ENCODE data around the gene SLFN5.
"Not testable (repeated sequence)": the region's sequence is repeated elsewhere in the genome, so short reads cannot be mapped to it uniquely, and the experiment has no call there.

Gene SLFN5

DNA sequence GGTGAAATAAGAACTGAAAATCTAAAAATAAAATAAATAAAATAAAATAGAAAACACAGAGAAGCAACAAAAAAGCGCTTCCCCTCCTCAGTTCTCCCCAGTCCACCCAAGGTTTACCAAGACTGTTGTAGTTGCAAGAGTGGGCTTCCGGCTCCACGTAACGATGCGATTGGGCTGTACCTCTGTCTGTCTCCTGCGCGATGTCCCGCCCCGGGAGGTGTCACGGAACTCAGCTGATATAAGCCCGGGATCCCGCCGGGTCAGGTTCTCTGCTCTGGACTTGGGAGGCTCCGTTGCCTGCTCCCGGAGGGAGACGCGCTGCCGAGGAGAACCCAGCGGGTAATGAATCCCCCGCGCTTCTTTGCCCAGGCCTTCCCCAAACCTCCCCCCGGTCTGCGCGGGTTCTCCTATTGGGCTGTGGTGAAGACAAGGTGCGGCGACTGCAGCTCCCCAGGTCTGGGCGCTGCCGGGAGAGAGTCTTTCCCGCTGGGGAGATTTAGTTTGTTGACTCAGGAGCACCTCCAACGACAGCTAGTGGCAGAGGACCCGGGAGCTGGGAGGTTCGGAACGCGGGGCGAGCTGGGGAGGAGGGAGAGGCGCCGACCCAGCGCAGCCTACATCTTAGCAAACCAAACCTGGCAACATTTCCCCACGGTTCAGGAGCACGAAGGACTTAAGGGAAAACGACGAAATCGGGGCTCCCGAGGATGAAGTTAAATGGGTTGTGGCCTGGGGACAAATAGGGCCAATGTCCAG lies at the start of gene SLFN5:
TSS of gene SLFN5 (plus strand) at position 268 of the 756 bp plus-strand sequence. CDS start 15,619 bp downstream, outside the sequence.
- peak; percentile 92 for DNase-seq (ENCODE audit: low read depth)

DNA sequence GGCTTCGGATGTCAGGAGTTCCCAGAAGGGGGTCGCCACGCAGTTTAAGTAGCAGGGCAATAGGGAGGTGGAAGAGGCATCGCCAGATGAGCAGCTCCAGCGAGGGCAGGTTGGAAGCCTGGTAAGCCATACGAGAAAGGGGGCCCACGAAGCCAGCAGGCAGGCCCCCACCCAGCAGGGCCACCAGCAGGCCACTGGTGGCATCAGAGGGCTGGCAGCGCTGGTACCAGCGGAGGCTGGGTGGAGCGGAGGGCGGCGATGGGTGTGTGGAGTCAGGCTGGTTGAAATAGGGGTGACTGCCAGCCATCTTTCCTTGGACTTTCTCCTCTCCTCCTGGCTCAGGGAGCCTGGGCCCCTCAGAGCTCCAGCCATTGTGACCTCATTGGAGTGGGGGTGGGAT lies 48.9 kb upstream of the SLFN5 start, which contains the start of gene SLC35G3:
TSS of gene SLC35G3 (minus strand) at position 393 of the 400 bp plus-strand sequence. CDS start at position 307, 86 bp downstream.
- not testable (repeated sequence) for DNase-seq (ENCODE audit: low read depth)

- not testable (repeated sequence) for DNase-seq (ENCODE audit: low read depth)
Measured at GRCh38 chr17:35195062-35195461, 47.8 kb upstream of the SLFN5 start.

DNA sequence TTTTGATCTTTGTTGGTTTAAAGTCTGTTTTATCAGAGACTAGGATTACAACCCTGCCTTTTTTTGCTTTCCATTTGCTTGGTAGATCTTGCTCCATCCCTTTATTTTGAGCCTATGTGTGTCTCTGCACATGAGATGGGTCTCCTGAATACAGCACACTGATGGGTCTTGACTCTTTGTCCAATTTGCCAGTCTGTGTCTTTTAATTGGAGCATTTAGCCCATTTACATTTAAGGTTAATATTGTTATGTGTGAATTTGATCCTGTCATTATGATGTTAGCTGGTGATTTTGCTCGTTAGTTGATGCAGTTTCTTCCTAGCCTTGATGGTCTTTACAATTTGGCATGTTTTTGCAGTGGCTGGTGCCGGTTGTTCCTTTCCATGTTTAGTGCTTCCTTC lies 40.3 kb upstream of the SLFN5 start:
- not testable (repeated sequence) for DNase-seq (ENCODE audit: low read depth)

DNA sequence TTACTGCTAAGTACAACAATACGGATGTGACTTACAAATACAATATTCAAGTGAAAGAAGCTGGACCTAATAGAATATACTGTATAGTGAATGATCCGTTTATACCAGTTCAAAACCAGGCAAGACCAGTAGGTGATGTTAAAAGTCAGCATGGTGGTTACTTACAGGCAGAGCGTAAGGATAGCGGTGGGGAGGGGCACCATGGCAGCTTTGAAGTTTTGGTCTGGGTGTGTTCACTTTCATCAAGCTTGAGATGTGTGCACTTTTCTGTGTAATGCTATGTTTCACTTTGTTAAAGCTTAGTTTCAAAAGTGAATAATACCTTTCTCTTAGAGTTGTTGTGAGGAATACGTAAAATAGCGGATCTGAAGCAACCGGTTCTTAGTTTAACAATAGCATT lies 32.1 kb upstream of the SLFN5 start:
- no peak for DNase-seq (ENCODE audit: low read depth)

DNA sequence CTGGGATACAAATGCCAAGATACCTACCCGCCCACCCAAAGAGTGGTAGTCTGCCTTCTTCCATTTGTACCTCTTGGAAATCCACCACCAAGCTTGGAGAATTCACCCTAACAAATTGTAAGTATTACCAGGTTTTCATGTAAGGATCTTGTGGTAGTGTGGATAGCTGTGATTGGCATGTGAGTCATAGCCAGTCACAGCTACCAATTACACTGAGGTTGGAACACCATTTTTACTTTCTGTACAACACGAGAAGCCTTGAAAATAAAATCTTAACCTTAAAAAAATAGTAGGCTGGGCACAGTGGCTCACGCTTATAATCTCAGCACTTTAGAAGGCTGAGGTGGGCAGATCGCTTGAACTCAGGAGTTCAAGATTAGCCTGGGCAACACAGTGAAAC lies 30.2 kb upstream of the SLFN5 start:
- no peak for DNase-seq (ENCODE audit: low read depth)

- DNase-seq (ENCODE audit: low read depth) = no peak
Measured at GRCh38 chr17:35213412-35213940, 29.4 kb upstream of the SLFN5 start.

DNA sequence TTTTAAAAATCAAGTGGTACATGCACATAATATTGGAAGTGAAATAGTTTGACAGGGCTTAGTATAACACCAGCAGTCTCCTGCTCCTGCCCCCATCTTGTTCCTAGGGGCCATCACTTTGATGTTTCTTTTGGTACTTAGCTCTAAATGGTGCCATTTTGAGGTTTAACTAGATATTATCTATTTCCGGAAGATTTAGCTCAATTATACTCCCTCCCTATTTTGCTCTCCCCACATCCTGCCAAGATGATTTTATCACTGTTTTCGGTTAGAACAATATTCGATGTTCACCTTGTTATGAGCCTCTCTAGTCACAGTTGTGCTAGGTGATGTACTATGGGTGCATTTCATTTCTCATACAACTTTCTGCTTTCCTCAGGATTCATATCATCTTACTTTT lies 28.7 kb upstream of the SLFN5 start:
- no peak for DNase-seq (ENCODE audit: low read depth)

- DNase-seq (ENCODE audit: low read depth) = no peak
Measured at GRCh38 chr17:35214631-35215273, 28.1 kb upstream of the SLFN5 start.

DNA sequence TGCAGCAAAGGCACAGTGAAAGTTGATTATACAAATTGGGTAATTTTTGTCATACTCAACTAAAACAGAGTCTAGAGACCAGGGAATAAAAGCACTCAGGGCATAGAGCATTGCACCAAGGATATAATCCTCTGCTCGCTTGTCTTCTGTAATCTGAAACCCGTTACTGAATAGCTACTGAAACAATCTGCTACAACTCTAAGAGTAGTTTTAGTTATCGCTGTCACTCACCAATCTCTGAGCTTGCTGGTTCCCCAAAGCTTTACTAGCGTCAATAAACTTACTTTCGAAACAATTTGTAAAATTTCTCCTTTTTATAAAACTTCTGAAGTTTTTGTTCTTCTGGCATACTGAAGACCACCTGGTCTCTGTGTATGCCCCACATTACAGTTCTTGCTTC lies 25.8 kb upstream of the SLFN5 start:
- no peak for DNase-seq (ENCODE audit: low read depth)

DNA sequence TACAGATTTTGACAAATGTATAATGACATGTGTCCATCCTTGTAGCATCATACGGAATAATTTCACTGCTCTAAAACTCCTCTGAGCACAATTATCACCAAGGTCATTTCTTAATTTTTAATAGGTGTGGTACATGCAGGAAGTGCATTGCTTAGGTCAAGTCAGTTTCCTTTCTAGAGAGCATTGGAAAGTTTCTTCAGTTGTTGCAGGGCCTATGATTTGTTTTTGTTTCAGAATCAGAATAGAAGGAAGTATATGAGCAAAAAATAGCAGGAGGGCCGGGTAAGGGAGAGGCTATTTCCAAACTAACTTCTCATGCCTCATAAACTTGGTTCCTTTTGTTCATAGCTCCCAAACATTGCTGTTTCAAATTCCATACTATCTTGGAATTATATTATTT lies 24.0 kb upstream of the SLFN5 start:
- DNase-seq (ENCODE audit: low read depth) = no peak

DNA sequence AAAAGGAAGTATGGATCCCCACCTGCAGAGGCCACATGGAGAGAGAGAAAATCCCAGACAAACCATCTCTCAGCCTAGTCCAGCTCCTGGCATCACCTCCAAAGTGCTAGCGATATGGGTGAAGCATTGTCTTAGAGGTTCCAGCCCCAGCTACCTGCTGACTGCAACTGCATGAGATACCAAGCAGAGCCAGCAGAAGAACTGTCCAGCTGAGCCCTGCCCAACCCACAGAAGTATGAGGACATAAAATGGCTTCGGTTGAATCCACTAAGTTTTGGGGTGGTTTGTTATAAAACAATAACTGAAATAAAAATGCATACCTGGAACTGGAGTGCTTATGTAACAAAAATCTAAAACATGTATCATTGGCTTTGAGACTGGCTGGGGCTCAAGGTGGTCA lies 20.4 kb upstream of the SLFN5 start:
- no peak for DNase-seq (ENCODE audit: low read depth)

- no peak for DNase-seq (ENCODE audit: low read depth)
Measured at GRCh38 chr17:35224436-35224835, 18.4 kb upstream of the SLFN5 start.

- no peak for DNase-seq (ENCODE audit: low read depth)
Measured at GRCh38 chr17:35227546-35227945, 15.3 kb upstream of the SLFN5 start.

DNA sequence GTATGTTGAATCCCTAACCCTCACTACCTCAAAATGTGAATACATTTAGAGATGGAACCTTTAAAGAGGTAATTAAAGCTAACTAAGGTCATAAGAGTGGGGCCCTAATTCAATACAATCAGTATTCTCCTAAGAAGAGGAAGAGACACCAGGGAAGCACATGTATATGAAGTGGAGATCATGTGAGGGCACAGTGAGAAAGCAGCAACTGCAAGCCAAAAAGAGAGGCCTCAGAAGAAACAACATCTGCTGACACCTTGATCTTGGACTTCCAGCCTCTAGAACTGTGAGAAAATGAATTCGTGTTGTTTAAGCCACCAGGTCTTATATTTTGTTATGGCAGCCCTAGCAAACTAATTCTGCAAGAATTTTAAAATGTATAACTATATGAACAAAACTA lies 13.2 kb upstream of the SLFN5 start:
- DNase-seq (ENCODE audit: low read depth) = no peak

DNA sequence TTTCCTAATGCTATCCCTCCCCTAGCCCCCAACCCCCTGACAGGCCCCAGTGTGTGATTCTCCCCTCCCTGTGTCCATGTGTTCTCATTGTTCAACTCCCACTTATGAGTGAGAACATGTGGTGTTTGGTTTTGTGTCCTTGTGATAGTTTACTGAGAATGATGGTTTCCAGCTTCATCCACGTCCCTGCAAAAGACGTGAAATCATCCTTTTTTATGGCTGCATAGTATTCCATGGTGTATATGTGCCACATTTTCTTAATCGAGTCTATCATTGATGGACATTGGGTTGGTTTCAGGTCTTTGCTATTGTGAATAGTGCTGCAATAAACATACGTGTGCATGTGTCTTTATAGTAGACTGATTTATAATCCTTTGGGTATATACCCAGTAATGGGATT lies 8.6 kb upstream of the SLFN5 start:
- not testable (repeated sequence) for DNase-seq (ENCODE audit: low read depth)

DNA sequence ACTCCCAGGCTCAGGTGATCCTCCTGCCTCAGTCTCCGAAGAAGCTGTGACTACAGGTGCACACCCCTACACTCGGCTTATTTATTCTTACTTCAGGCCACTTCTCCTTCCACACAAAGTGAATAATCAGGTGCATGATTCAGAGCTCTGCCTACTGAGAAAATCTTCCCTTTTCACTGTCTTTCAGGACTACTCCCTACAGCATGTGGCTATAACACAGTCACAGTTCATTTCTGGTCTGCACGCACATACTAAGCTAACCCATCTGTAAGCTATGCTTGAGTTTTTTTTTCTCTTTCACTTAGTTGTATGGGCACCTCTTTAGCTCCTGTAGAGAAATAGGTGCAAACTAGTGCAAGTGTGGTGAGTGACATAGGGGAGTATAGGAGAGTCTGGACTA lies 7.6 kb upstream of the SLFN5 start:
- DNase-seq (ENCODE audit: low read depth) = no peak

DNA sequence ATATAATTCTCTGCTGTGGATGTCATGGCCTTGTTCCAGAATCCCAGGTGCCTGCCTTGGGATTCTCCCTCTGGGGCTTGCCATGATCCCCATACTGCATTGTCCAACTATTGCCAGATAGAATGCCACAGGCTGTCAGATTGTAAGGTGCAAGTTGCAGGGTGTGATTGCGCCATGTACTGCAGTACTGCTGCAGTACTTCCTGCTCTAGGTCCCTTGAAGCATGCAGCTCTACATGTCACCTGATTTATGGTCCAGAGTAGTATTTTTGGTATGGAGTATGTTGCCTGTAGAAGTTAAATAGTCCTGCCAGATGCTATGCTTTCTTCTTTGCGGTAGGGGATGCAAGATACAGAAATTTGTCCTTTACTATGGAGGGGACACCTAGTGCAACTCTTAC lies 7.0 kb upstream of the SLFN5 start:
- no peak for DNase-seq (ENCODE audit: low read depth)

DNA sequence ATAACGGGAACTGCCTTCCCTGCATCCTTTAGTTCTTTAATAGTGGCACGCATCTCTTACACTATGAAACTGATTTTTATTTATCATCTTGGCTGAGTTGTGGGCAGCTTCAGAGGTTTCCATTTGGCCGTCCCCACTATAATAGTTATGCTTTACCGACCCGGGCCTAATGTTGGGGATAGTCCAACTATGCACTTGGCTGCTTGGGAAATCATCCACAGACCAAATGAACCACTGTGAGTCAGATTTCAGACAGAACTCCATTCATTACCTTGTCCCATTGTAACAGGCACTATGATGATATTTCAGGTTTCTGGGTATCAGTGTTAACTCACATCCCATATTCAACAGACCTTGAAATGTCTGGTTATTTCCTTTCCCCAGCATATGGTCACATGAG lies 6.1 kb upstream of the SLFN5 start:
- DNase-seq (ENCODE audit: low read depth) = no peak

- peak; percentile 77 for DNase-seq (ENCODE audit: low read depth)
Measured at GRCh38 chr17:35238821-35239220, 4.1 kb upstream of the SLFN5 start.

GRCh38 chr17:35239823-35240222 lies 3.0 kb upstream of the SLFN5 start:
- DNase-seq (ENCODE audit: low read depth) = peak; percentile 32

DNA sequence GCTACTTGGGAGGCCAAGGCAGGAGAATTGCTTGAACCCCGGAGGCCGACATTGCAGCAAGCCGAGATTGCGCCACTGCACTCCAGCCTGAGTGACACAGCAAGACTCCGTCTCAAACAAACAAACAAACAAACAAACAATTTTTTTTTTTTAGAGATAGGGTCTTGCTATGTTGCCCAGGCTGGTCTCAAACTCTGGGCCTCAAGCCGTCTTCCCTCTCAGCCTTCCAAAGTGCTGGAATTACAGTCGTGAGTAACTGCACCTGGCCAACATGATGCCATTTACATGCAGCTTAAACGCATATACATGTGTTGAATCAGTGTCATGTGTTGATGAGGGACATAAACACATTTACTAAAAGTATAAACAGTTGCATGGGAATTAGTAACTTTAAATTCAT lies 2.0 kb upstream of the SLFN5 start:
- no peak for DNase-seq (ENCODE audit: low read depth)

GRCh38 chr17:35241520-35241919 lies 1.4 kb upstream of the SLFN5 start:
- DNase-seq (ENCODE audit: low read depth) = no peak
